ENCODE results near the gene TTC27.

Gene TTC27

GRCh38 chr2:32668254-32668653 is 40.4 kb downstream of the TTC27 start:
- DNase-seq (ENCODE audit: low read depth, low spot score), result no peak

- DNase-seq (ENCODE audit: low read depth, low spot score), result no peak
Observed at GRCh38 chr2:32671885-32672533, 44.2 kb downstream of the TTC27 start.

GRCh38 chr2:32678825-32679224 is 51.0 kb downstream of the TTC27 start:
- peak; percentile 70 for DNase-seq (ENCODE audit: low read depth, low spot score)

- peak; percentile 14 for DNase-seq (ENCODE audit: low read depth, low spot score)
Observed at GRCh38 chr2:32680942-32681341, 53.1 kb downstream of the TTC27 start.

GRCh38 chr2:32683520-32684086 is 55.8 kb downstream of the TTC27 start:
- no peak for DNase-seq (ENCODE audit: low read depth, low spot score)

- peak; percentile 72 for DNase-seq (ENCODE audit: low read depth, low spot score)
Observed at GRCh38 chr2:32688541-32688940, 60.7 kb downstream of the TTC27 start.

- DNase-seq (ENCODE audit: low read depth, low spot score), result no peak
Observed at GRCh38 chr2:32691678-32692077, 63.8 kb downstream of the TTC27 start.

- no peak for DNase-seq (ENCODE audit: low read depth, low spot score)
Observed at GRCh38 chr2:32696439-32696838, 68.6 kb downstream of the TTC27 start.

- peak; percentile 59 for DNase-seq (ENCODE audit: low read depth, low spot score)
Observed at GRCh38 chr2:32697156-32697555, 69.3 kb downstream of the TTC27 start.

GRCh38 chr2:32699151-32699550 is 71.3 kb downstream of the TTC27 start:
- no peak for DNase-seq (ENCODE audit: low read depth, low spot score)

- DNase-seq (ENCODE audit: low read depth, low spot score), result no peak
Observed at GRCh38 chr2:32701806-32702205, 74.0 kb downstream of the TTC27 start.

GRCh38 chr2:32702303-32703064 is 74.6 kb downstream of the TTC27 start:
- no peak for DNase-seq (ENCODE audit: low read depth, low spot score)

- no peak for DNase-seq (ENCODE audit: low read depth, low spot score)
Observed at GRCh38 chr2:32706815-32707579, 79.1 kb downstream of the TTC27 start.

- peak; percentile 72 for DNase-seq (ENCODE audit: low read depth, low spot score)
Observed at GRCh38 chr2:32711219-32711618, 83.4 kb downstream of the TTC27 start.

- DNase-seq (ENCODE audit: low read depth, low spot score), result no peak
Observed at GRCh38 chr2:32711908-32712501, 84.2 kb downstream of the TTC27 start.

GRCh38 chr2:32712870-32713269 is 85.0 kb downstream of the TTC27 start:
- DNase-seq (ENCODE audit: low read depth, low spot score), result peak; percentile 33

- DNase-seq (ENCODE audit: low read depth, low spot score), result no peak
Observed at GRCh38 chr2:32714521-32714920, 86.7 kb downstream of the TTC27 start.

- peak; percentile 28 for DNase-seq (ENCODE audit: low read depth, low spot score)
Observed at GRCh38 chr2:32715391-32715841, 87.6 kb downstream of the TTC27 start.

GRCh38 chr2:32715981-32716380 is 88.1 kb downstream of the TTC27 start:
- peak; percentile 26 for DNase-seq (ENCODE audit: low read depth, low spot score)

- DNase-seq (ENCODE audit: low read depth, low spot score), result no peak
Observed at GRCh38 chr2:32716598-32716997, 88.7 kb downstream of the TTC27 start.

- DNase-seq (ENCODE audit: low read depth, low spot score), result no peak
Observed at GRCh38 chr2:32718752-32719151, 90.9 kb downstream of the TTC27 start.

- DNase-seq (ENCODE audit: low read depth, low spot score), result no peak
Observed at GRCh38 chr2:32719430-32719829, 91.6 kb downstream of the TTC27 start.
